Activated T-cell treated with anti-CD3 and anti-CD28 coated beads, Interleukin-2, amount 50 U/mL, for 24 hours (primary cell): Measurements from ENCODE around the gene TSPAN8.

Experiments used
- DNase-seq: peaks from one replicate; pipeline ENCODE4 v3.0.0-alpha.2; 2020
- H3K27ac Mint-ChIP-seq: 2 replicates; pipeline ENCODE4 v1.8.0; 2020; ENCODE audit warnings: mild to moderate bottlenecking, mixed read lengths
- H3K27me3 Mint-ChIP-seq: 2 replicates; pipeline ENCODE4 v1.8.0; 2020; ENCODE audit warnings: mixed read lengths
- H3K36me3 Mint-ChIP-seq: 2 replicates; pipeline ENCODE4 v1.8.0; 2020; ENCODE audit warnings: low read depth, mixed read lengths
- H3K4me1 Mint-ChIP-seq: 2 replicates; pipeline ENCODE4 v1.8.0; 2020; ENCODE audit warnings: low read depth, mixed read lengths
- H3K4me3 Mint-ChIP-seq: 2 replicates; pipeline ENCODE4 v1.8.0; 2020; ENCODE audit warnings: mild to moderate bottlenecking, moderate library complexity, mixed read lengths
- H3K9me3 Mint-ChIP-seq: 2 replicates; pipeline ENCODE4 v1.8.0; 2020; ENCODE audit warnings: mixed read lengths

TSPAN8 gene

GRCh38 chr12:71157601-71158233, at the start of gene TSPAN8:
TSS of gene TSPAN8 (minus strand) at chr12:71157999. CDS start at chr12:71157678, 321 bp downstream.
- Mint-ChIP-seq H3K27me3 (no peaks in the 10 kb centered on the region), H3K27ac (no peak within 1 kb of the TSS), H3K36me3 (no peaks in the 10 kb centered on the region), H3K9me3 (no peaks in the 10 kb centered on the region), H3K4me1 (no peaks in the 10 kb centered on the region), H3K4me3 (no peak within 1 kb of the TSS)
- DNase-seq = no peak

GRCh38 chr12:71201136-71201679, 43.4 kb upstream of the TSPAN8 start:
- H3K4me1 Mint-ChIP-seq = no peaks in the 10 kb centered on the region
- peaks cover 4% of the 10 kb centered on the region for H3K9me3 Mint-ChIP-seq
- DNase-seq = no peak
- no peaks in the 10 kb centered on the region for H3K27me3 Mint-ChIP-seq
- no peaks in the 10 kb centered on the region for H3K36me3 Mint-ChIP-seq
- H3K4me3 Mint-ChIP-seq = no peak overlapping the region
- no peak overlapping the region for H3K27ac Mint-ChIP-seq

GRCh38 chr12:71200706-71201105, 42.9 kb upstream of the TSPAN8 start:
- Mint-ChIP-seq H3K4me3 (no peak overlapping the region), H3K27ac (no peak overlapping the region), H3K9me3 (peaks cover 4% of the 10 kb centered on the region), H3K36me3 (no peaks in the 10 kb centered on the region), H3K4me1 (no peaks in the 10 kb centered on the region), H3K27me3 (no peaks in the 10 kb centered on the region)
- no peak for DNase-seq

GRCh38 chr12:71197460-71197859, 39.7 kb upstream of the TSPAN8 start:
- DNase-seq = no peak
- no peaks in the 10 kb centered on the region for H3K36me3 Mint-ChIP-seq
- no peaks in the 10 kb centered on the region for H3K4me1 Mint-ChIP-seq
- H3K9me3 Mint-ChIP-seq = no peaks in the 10 kb centered on the region
- H3K27me3 Mint-ChIP-seq = no peaks in the 10 kb centered on the region
- no peak overlapping the region for H3K4me3 Mint-ChIP-seq
- no peak overlapping the region for H3K27ac Mint-ChIP-seq

- H3K27ac Mint-ChIP-seq = no peak overlapping the region
- no peaks in the 10 kb centered on the region for H3K9me3 Mint-ChIP-seq
- no peaks in the 10 kb centered on the region for H3K4me1 Mint-ChIP-seq
- H3K4me3 Mint-ChIP-seq = no peak overlapping the region
- no peak for DNase-seq
- no peaks in the 10 kb centered on the region for H3K36me3 Mint-ChIP-seq
- H3K27me3 Mint-ChIP-seq = no peaks in the 10 kb centered on the region
Observed at GRCh38 chr12:71195338-71195896, 37.6 kb upstream of the TSPAN8 start.

GRCh38 chr12:71194657-71195056, 36.9 kb upstream of the TSPAN8 start:
- no peak overlapping the region for H3K27ac Mint-ChIP-seq
- no peaks in the 10 kb centered on the region for H3K9me3 Mint-ChIP-seq
- no peak overlapping the region for H3K4me3 Mint-ChIP-seq
- H3K4me1 Mint-ChIP-seq = no peaks in the 10 kb centered on the region
- no peaks in the 10 kb centered on the region for H3K36me3 Mint-ChIP-seq
- H3K27me3 Mint-ChIP-seq = no peaks in the 10 kb centered on the region
- DNase-seq = no peak

GRCh38 chr12:71193041-71193440, 35.2 kb upstream of the TSPAN8 start:
- Mint-ChIP-seq H3K4me3 (no peak overlapping the region), H3K4me1 (no peaks in the 10 kb centered on the region), H3K27me3 (no peaks in the 10 kb centered on the region), H3K27ac (no peak overlapping the region), H3K9me3 (no peaks in the 10 kb centered on the region), H3K36me3 (no peaks in the 10 kb centered on the region)
- DNase-seq = no peak

- H3K36me3 Mint-ChIP-seq = no peaks in the 10 kb centered on the region
- H3K4me1 Mint-ChIP-seq = no peaks in the 10 kb centered on the region
- no peaks in the 10 kb centered on the region for H3K27me3 Mint-ChIP-seq
- H3K9me3 Mint-ChIP-seq = no peaks in the 10 kb centered on the region
- no peak overlapping the region for H3K4me3 Mint-ChIP-seq
- no peak for DNase-seq
- H3K27ac Mint-ChIP-seq = no peak overlapping the region
Observed at GRCh38 chr12:71191509-71192196, 33.9 kb upstream of the TSPAN8 start.

GRCh38 chr12:71190822-71191221, 33.0 kb upstream of the TSPAN8 start:
- Mint-ChIP-seq H3K36me3 (no peaks in the 10 kb centered on the region), H3K9me3 (no peaks in the 10 kb centered on the region), H3K4me1 (no peaks in the 10 kb centered on the region), H3K27me3 (no peaks in the 10 kb centered on the region), H3K27ac (no peak overlapping the region), H3K4me3 (no peak overlapping the region)
- DNase-seq = no peak

GRCh38 chr12:71187379-71187778, 29.6 kb upstream of the TSPAN8 start:
- Mint-ChIP-seq H3K27me3 (no peaks in the 10 kb centered on the region), H3K36me3 (no peaks in the 10 kb centered on the region), H3K4me1 (no peaks in the 10 kb centered on the region), H3K27ac (no peak overlapping the region), H3K4me3 (no peak overlapping the region), H3K9me3 (no peaks in the 10 kb centered on the region)
- no peak for DNase-seq

GRCh38 chr12:71186571-71187288, 28.9 kb upstream of the TSPAN8 start:
- H3K27me3 Mint-ChIP-seq = no peaks in the 10 kb centered on the region
- no peaks in the 10 kb centered on the region for H3K36me3 Mint-ChIP-seq
- H3K4me3 Mint-ChIP-seq = no peak overlapping the region
- no peak for DNase-seq
- H3K4me1 Mint-ChIP-seq = no peaks in the 10 kb centered on the region
- no peaks in the 10 kb centered on the region for H3K9me3 Mint-ChIP-seq
- H3K27ac Mint-ChIP-seq = no peak overlapping the region

GRCh38 chr12:71183846-71184245, 26.0 kb upstream of the TSPAN8 start:
- Mint-ChIP-seq H3K27me3 (no peaks in the 10 kb centered on the region), H3K27ac (no peak overlapping the region), H3K4me3 (no peak overlapping the region), H3K9me3 (peaks cover 5% of the 10 kb centered on the region), H3K36me3 (no peaks in the 10 kb centered on the region), H3K4me1 (no peaks in the 10 kb centered on the region)
- DNase-seq = no peak

GRCh38 chr12:71183018-71183417, 25.2 kb upstream of the TSPAN8 start:
- peaks cover 5% of the 10 kb centered on the region for H3K9me3 Mint-ChIP-seq
- H3K27ac Mint-ChIP-seq = no peak overlapping the region
- no peaks in the 10 kb centered on the region for H3K36me3 Mint-ChIP-seq
- no peaks in the 10 kb centered on the region for H3K4me1 Mint-ChIP-seq
- no peaks in the 10 kb centered on the region for H3K27me3 Mint-ChIP-seq
- DNase-seq = no peak
- H3K4me3 Mint-ChIP-seq = no peak overlapping the region

- no peaks in the 10 kb centered on the region for H3K27me3 Mint-ChIP-seq
- no peak overlapping the region for H3K27ac Mint-ChIP-seq
- no peaks in the 10 kb centered on the region for H3K36me3 Mint-ChIP-seq
- H3K4me3 Mint-ChIP-seq = no peak overlapping the region
- DNase-seq = no peak
- peaks cover 5% of the 10 kb centered on the region for H3K9me3 Mint-ChIP-seq
- no peaks in the 10 kb centered on the region for H3K4me1 Mint-ChIP-seq
Observed at GRCh38 chr12:71178162-71178561, 20.4 kb upstream of the TSPAN8 start.

GRCh38 chr12:71174825-71175224, 17.0 kb upstream of the TSPAN8 start:
- no peak overlapping the region for H3K4me3 Mint-ChIP-seq
- H3K27ac Mint-ChIP-seq = no peak overlapping the region
- H3K9me3 Mint-ChIP-seq = peaks cover 3% of the 10 kb centered on the region
- no peaks in the 10 kb centered on the region for H3K27me3 Mint-ChIP-seq
- no peak for DNase-seq
- H3K36me3 Mint-ChIP-seq = no peaks in the 10 kb centered on the region
- no peaks in the 10 kb centered on the region for H3K4me1 Mint-ChIP-seq
